Smooth muscle cell (in vitro differentiated cells): ENCODE data around the gene WRNIP1. TPM values are rescaled to one million over a fixed set of nuclear protein-coding genes. Genes with fewer than 3 reads are reported as not detected.

ENCODE experiments used
- DNase-seq: peaks from one replicate; lab custom pipeline; 2025; ENCODE audit not compliant: unreplicated experiment; lab: John Stamatoyannopoulos, UW
- H2AFZ ChIP-seq: fragments of 200-600 bp; sonication (generic); 2 replicates; pipeline ENCODE4 v1.6.0; 2016; ENCODE audit warnings: antibody characterized with exemption, low read depth, mild to moderate bottlenecking
- H3F3A ChIP-seq: fragments of 200-600 bp; sonication (generic); 2 replicates; pipeline ENCODE4 v1.6.0; 2017; ENCODE audit warnings: antibody characterized with exemption, low read depth
- H3K27ac ChIP-seq: fragments of 200-600 bp; sonication (generic); 2 replicates; pipeline ENCODE4 v1.5.1; 2016; ENCODE audit warnings: low read depth, mild to moderate bottlenecking
- H3K27me3 ChIP-seq: fragments of 200-600 bp; sonication (generic); 2 replicates; pipeline ENCODE4 v1.6.1; 2016; ENCODE audit warnings: low read depth, mild to moderate bottlenecking
- H3K36me3 ChIP-seq: fragments of 200-600 bp; sonication (generic); 2 replicates; pipeline ENCODE4 v1.5.1; 2016; ENCODE audit warnings: low read depth
- H3K4me1 ChIP-seq: fragments of 200-600 bp; sonication (generic); 2 replicates; pipeline ENCODE4 v1.5.1; 2016; ENCODE audit warnings: low read depth
- H3K4me2 ChIP-seq: fragments of 200-600 bp; sonication (generic); 2 replicates; pipeline ENCODE4 v1.6.0; 2016; ENCODE audit warnings: mild to moderate bottlenecking
- H3K4me3 ChIP-seq: fragments of 200-600 bp; sonication (generic); 2 replicates; pipeline ENCODE4 v1.5.1; 2016; ENCODE audit warnings: mild to moderate bottlenecking
- H3K79me2 ChIP-seq: fragments of 200-600 bp; sonication (generic); 2 replicates; pipeline ENCODE4 v1.6.0; 2016; ENCODE audit warnings: low read depth, mild to moderate bottlenecking
- H3K9ac ChIP-seq: fragments of 200-600 bp; sonication (generic); 2 replicates; pipeline ENCODE4 v1.6.0; 2016; ENCODE audit warnings: low read depth
- H3K9me3 ChIP-seq: fragments of 200-600 bp; sonication (generic); replicated peaks from 2 replicates; pipeline ENCODE4 v1.5.1; 2016; ENCODE audit warnings: low read depth
- H4K20me1 ChIP-seq: fragments of 200-600 bp; sonication (generic); 2 replicates; pipeline ENCODE4 v1.6.0; 2016; ENCODE audit warnings: low read depth
- WGBS: methylation state at CpG from one replicate; pipeline ENCODE4 v1.1.7; 2016; ENCODE audit warnings: low lambda C conversion rate; 5-methylcytosine and 5-hydroxymethylcytosine counted together
- polyA plus RNA-seq: library from polyadenylated mRNA; unstranded; fragments of >200 nt; fragmentation: Nextera tagmentation; extraction: Ambion mirVana; gene quantifications from 2 replicates; pipeline ENCODE4 v1.2.1, GENCODE V29; 2016
- total RNA-seq: library from RNA; depleted of rRNA; stranded (reverse); fragments of >200 nt; gene quantifications from 2 replicates; pipeline ENCODE4 v1.2.3, GENCODE V29; 2014
- TF ChIP-seq, protein P1 (sequence below): fragments of 200-600 bp; sonication (generic); IDR thresholded peaks from 2 replicates; pipeline ENCODE4 v1.5.1; 2017; ENCODE audit warnings: borderline replicate concordance, mild to moderate bottlenecking, antibody characterized with exemption; ENCODE audit not compliant: insufficient read depth, poor library complexity, severe bottlenecking

Gene WRNIP1
- total and polyA plus RNA-seq, 2 experiments from 2014 or later, result 20.0 to 29.6 TPM

DNA sequence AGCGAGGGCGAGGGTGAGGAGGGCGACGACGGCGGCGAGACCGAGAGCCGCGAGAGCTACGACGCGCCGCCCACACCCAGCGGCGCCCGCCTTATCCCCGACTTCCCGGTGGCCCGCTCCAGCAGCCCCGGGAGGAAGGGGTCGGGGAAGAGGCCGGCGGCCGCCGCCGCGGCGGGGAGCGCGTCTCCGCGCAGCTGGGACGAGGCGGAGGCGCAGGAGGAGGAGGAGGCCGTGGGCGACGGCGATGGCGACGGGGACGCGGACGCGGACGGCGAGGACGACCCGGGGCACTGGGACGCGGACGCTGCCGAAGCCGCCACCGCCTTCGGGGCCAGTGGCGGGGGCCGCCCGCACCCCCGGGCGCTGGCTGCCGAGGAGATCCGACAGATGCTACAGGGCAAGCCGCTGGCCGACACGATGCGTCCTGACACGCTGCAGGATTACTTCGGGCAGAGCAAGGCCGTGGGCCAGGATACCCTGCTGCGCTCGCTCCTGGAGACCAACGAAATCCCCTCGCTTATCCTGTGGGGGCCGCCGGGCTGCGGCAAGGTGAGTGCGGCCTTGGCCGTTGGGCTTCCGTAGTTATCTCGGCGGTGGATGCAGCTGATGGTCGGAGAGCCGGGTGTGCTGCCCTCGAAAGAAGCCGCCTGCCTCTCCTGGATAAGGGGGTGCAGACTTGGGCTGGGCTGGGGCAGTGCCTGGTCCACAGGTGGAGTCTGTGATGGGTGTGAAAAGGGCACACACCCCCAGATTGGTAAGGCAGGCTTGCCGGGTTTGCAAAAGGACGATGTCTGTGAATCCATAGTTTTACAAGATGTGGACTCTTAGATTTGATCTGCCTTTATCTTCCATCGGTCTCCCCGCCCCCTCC, 938 bp downstream of the WRNIP1 start:
- peaks cover 53% of the 10 kb centered on the region for H3K79me2 ChIP-seq
- DNase-seq, result peak; percentile 41

DNA sequence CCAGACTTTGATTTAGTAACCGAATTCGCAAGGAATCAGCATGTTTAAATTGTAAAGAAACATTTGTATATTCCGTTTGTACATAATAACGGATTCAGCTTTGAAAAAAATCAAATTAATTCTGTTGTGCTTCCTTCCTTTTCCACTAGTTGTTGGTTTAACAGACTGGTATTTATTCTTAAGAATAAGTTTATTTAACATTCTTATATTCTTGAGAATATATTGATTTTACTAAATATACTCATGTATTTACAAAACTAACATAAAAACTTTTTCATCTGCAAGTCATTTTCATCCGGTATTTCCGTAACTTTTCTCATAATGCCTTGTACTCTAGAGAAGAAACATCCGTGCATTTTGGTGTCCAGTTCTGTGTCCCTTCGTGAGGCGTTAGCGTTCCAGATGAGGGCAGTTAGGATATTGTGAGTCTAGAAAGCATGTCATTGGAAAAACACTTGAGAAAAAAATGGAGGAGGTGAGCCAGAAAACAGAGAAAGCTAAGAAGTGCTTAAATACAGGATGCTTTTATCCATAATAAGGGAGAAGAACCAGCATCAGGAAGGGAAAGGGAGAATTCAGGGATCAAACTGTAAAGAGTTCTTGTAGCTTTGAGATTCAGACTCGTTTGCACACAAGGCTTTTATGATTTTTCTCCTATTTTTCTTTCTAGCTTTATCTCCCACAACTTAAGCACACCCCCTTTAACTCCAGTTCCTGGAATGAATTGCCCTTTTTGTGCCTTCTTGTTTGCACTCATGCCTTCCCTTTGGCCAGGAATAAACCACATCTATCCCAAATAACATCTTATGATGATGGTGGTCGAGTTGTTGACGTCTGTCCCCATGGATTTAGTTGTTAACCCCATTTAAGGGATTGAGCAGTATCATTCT, 1.8 kb downstream of the WRNIP1 start:
- peaks cover 59% of the 10 kb centered on the region for H4K20me1 ChIP-seq
- H3K9ac ChIP-seq, result peak overlapping the region; percentile 71
- peaks cover 33% of the 10 kb centered on the region for H3K4me1 ChIP-seq
- no peak overlapping the region for H2AFZ ChIP-seq
- no peaks in the 10 kb centered on the region for H3F3A ChIP-seq
- H3K36me3 ChIP-seq, result peaks cover 3% of the 10 kb centered on the region
- H3K4me2 ChIP-seq, result peak overlapping the region; percentile 89
- no peaks in the 10 kb centered on the region for H3K27me3 ChIP-seq
- TF ChIP-seq, protein P1, sequence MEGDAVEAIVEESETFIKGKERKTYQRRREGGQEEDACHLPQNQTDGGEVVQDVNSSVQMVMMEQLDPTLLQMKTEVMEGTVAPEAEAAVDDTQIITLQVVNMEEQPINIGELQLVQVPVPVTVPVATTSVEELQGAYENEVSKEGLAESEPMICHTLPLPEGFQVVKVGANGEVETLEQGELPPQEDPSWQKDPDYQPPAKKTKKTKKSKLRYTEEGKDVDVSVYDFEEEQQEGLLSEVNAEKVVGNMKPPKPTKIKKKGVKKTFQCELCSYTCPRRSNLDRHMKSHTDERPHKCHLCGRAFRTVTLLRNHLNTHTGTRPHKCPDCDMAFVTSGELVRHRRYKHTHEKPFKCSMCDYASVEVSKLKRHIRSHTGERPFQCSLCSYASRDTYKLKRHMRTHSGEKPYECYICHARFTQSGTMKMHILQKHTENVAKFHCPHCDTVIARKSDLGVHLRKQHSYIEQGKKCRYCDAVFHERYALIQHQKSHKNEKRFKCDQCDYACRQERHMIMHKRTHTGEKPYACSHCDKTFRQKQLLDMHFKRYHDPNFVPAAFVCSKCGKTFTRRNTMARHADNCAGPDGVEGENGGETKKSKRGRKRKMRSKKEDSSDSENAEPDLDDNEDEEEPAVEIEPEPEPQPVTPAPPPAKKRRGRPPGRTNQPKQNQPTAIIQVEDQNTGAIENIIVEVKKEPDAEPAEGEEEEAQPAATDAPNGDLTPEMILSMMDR, result no peak
- no peaks in the 10 kb centered on the region for H3K9me3 ChIP-seq
- H3K4me3 ChIP-seq, result peak overlapping the region; percentile 88
- WGBS, result 17% methylated on average over 13 of the region's 13 CpGs
- DNase-seq, result no peak
- H3K27ac ChIP-seq, result no peak overlapping the region
- H3K79me2 ChIP-seq, result peaks cover 62% of the 10 kb centered on the region

More for the DNA sequence above, 938 bp downstream of the WRNIP1 start:
- Histone ChIP-seq H3K27me3 (no peaks in the 10 kb centered on the region), H3K9me3 (no peaks in the 10 kb centered on the region), H2AFZ (peak overlapping the region; percentile 76), H3K9ac (peak overlapping the region; percentile 71), H3K4me3 (peak overlapping the region; percentile 88), H3K4me2 (peak overlapping the region; percentile 89), H3K27ac (peak overlapping the region; percentile 74), H3K36me3 (peaks cover 3% of the 10 kb centered on the region), H4K20me1 (peaks cover 50% of the 10 kb centered on the region), H3K4me1 (peaks cover 33% of the 10 kb centered on the region), H3F3A (no peaks in the 10 kb centered on the region)
- TF ChIP-seq, protein P1, result no peak
- WGBS, result under 1% methylated on average over 77 of the region's 91 CpGs

DNA sequence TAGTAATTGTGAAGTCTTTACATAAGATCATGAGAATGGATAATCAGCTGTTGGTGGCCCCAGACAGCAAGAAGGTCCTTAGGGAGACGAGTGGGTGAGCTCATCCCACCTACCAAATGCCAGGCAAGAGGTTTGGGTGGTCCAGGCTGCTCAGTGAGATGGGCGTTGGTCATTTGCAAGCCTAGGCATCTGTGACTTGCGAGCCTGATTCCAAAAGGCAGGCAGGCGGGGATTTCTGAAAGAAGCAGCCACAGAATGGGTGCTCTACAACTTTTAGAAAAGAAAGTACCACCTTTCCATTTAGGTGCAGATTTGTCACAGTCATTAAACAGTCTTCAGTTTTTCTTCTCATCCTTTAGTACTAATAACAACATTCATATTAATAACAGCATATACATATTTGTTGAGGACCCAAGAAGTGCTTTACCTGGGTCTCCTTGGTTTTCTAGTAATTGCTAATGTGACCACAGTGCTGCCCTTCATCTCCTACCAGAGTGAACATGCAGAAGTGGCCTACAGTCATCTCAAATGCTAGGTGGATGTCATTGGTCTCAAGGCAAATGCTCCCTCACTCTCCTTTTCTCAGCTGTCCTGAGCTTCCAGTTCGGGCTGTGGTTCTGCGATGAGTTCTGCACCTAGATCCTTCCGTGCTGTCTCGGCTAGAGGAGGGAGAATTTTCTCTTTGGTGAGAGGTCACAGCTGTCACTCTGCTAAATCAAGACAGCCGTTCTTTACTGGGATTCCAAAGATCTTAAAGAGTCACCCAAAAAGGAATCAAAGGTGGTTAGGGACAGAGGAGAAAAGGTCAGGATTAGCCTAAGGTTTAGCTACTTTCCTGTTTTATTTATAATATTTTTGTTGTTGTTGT, 2.7 kb downstream of the WRNIP1 start:
- H3K79me2 ChIP-seq, result peaks cover 70% of the 10 kb centered on the region
- H3K4me1 ChIP-seq, result peaks cover 33% of the 10 kb centered on the region
- H3K27ac ChIP-seq, result no peak overlapping the region
- H3K4me3 ChIP-seq, result peak overlapping the region; percentile 88
- no peaks in the 10 kb centered on the region for H3K9me3 ChIP-seq
- TF ChIP-seq, protein P1, result no peak
- no peaks in the 10 kb centered on the region for H3F3A ChIP-seq
- no peaks in the 10 kb centered on the region for H3K27me3 ChIP-seq
- peak overlapping the region; percentile 17 for H3K9ac ChIP-seq
- H3K4me2 ChIP-seq, result peak overlapping the region; percentile 89
- H3K36me3 ChIP-seq, result peaks cover 3% of the 10 kb centered on the region
- peaks cover 68% of the 10 kb centered on the region for H4K20me1 ChIP-seq
- WGBS, result 63% methylated on average over 9 of the region's 9 CpGs
- H2AFZ ChIP-seq, result no peak overlapping the region
- no peak for DNase-seq
